ENCODE measurements around the gene ATP5ME.
"Not testable (repeated sequence)": the region's sequence is repeated elsewhere in the genome, so short reads cannot be mapped to it uniquely, and the experiment has no call there.

The ATP5ME gene

GRCh38 chr4:704971-705277 is 30.8 kb upstream of the ATP5ME start:
- DNase-seq (ENCODE audit: low read depth) = no peak

DNA sequence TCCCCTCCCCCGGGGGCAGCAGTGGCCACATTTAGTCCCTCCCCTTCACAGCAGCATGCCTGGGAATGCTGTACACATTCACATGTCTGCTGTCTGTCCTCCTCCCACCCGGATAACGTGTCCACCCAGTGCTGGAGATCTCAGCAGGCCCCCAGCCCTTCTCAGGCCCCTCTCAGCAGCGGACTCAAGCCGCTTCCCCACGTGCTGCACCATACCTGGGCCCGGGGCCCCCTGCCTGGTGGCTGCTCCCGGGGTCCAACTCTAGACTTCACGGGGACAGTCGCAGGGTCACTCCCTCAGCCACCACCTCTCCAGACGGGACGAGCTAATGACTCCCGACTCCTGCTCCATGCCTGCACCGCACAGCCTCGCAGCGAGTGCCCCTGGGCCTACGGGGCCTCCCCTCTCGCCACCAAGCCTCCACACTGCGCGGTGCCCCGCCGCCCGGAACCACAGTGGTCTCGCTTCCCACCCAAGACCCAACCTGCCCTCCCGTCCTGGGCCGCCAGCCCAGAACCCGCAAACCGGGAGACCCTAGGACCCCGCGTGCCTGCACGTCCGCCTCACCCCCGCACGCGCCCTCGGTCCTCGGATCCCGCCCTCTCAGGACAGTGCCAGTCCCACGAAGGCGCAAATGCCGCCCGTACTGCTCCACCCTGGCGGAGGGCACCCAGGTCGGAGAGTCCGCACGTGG is 30.3 kb upstream of the ATP5ME start:
- no peak for DNase-seq (ENCODE audit: low read depth)

- no peak for DNase-seq (ENCODE audit: low read depth)
Observed at GRCh38 chr4:703336-704197, 29.5 kb upstream of the ATP5ME start.

DNA sequence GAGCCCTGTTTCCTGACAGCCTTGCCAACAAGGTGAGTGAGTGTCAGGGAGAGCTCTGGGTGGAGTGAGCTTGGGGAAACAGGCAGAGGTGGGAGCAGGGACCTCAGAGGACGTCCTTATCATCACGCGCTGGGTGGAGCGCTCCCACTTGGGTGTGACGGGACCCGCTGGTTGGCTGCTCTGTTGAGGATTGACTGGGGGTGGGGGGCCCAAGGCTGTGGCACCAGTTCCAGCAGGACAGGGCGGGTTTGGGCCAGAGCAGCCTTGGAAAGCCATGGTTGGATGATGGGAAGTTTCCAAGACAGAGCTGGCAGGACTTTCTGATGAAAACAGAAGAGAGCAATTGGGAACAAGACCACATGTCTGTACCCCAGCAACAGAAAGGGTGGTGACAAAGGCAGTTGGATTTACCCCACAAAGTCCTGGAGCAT is 28.6 kb upstream of the ATP5ME start:
- DNase-seq (ENCODE audit: low read depth) = no peak

DNA sequence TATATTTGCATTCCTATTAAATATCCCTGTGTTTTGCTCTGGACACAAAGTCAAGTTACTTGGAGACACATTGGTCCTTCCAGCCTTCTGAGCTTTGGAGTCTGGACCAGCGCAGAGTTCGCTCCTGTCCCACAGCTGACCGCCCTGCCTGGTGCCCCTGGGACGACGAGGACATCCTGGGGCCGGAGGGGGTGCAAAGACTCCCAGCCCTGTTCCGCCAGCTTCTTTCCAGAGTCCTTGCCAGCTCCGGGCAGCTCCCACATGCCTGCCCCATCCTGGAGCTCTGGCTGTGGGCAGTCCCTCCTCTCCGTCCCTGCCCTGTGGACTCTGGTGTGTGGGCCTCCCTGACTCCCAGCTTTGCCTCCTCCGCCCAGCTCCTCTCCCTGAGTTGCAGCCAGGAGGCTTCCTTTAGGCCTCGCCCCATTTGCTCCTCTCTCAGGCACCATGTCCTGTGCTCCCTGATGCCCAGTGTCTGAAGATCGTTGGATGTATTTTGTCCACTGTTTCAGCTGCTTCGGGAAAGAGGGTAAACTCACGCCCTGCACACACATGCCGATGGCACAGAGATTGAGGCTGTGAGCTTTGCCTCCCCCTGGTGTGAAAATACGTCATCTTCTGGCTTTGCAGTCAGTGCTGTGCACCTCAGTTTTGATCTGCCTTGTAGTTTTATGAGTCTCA is 26.6 kb upstream of the ATP5ME start:
- no peak for DNase-seq (ENCODE audit: low read depth)

DNA sequence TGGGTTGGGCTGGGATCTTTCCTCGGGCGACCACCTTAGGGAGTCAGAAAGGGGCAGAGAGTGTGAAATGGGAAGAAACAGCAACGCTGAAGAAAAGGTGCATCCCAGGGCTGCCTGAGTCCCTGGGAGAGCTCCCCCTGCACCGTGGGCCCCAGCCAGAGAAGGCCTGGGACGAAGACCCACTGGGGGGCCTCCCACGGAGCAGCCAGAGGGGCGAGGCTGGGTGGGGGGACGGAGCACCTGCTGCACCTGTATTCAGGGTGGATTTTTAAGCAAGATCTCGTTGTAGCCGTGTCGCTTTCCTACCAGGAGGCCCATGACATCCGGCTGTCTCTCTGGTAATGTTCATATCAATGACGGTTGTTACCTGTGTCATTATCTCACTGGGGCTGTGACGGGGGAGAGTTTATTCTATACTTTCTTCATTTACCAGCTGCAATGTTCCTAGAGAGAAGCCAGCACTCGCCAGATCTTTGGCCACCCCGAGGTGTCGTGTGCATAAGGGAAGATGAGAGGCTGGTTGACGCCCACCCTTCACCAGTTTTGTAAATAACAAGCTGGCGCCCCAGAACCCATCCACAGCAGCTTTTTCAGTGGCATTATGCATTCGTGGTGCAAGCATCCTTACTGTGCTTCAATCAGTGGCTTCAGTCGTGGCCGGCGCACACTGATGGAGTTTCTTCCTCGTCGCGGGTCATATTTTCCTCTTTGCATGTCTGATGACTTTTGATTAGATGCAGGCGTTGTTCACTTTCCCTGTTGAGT is 25.9 kb upstream of the ATP5ME start:
- DNase-seq (ENCODE audit: low read depth) = no peak

DNA sequence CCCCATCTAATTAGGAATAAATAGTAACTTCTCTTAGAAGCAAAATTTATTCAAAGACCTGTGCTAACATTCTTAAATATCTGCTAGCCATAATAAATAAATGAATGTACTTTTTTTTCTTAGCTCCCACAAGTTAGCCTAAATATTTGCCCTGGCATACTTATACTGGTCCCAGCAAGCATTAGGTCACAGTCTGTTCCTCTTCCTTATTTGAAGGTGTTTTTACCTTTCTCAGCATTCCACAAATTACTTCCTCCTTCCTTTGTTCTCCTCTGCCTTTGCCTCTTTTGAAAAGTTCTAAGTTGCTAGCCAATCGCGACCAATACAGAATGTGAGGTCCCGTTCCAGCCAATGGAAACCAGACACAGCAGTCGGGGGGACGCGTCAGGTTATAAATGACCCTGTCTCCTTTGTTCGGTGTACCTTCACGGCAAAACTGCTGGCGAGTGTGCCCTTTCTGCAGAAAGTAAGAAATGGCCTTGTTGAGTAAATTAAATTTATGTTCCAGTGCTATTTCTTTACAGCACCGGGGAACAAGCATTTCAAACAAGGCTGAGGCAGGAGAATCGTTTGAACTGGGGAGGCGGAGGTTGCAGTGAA is 20.4 kb upstream of the ATP5ME start:
- not testable (repeated sequence) for DNase-seq (ENCODE audit: low read depth)

- DNase-seq (ENCODE audit: low read depth) = no peak
Observed at GRCh38 chr4:692771-693554, 18.9 kb upstream of the ATP5ME start.

DNA sequence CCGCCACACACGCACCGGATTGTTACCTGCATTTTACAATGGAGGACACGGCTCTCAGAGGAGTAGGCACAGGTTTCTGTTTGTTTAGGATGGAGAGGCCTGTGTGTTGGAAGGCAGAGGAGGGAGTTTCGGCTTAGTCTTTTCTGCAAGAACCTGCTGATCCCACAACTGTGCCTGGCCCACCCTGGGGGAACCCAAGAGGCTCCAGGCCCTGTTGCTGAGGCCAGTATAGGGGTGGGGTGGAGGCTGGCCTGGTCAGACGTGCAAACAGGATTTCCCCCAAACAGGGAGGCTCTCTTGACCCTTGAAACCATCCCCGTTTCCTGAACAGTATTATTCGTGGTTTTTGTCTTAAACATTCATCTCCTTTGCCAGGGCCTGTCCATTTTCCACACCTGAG is 15.6 kb upstream of the ATP5ME start:
- DNase-seq (ENCODE audit: low read depth) = no peak

- no peak for DNase-seq (ENCODE audit: low read depth)
Observed at GRCh38 chr4:688854-689681, 15.0 kb upstream of the ATP5ME start, which contains the start of gene SLC49A3. Gene SLC49A3 (minus strand): TSS chr4:689151. CDS start chr4:689127, 24 bp downstream.

- no peak for DNase-seq (ENCODE audit: low read depth)
Observed at GRCh38 chr4:687971-688853, 14.1 kb upstream of the ATP5ME start.

- no peak for DNase-seq (ENCODE audit: low read depth)
Observed at GRCh38 chr4:687048-687970, 13.2 kb upstream of the ATP5ME start.

- no peak for DNase-seq (ENCODE audit: low read depth)
Observed at GRCh38 chr4:686413-687040, 12.5 kb upstream of the ATP5ME start.

DNA sequence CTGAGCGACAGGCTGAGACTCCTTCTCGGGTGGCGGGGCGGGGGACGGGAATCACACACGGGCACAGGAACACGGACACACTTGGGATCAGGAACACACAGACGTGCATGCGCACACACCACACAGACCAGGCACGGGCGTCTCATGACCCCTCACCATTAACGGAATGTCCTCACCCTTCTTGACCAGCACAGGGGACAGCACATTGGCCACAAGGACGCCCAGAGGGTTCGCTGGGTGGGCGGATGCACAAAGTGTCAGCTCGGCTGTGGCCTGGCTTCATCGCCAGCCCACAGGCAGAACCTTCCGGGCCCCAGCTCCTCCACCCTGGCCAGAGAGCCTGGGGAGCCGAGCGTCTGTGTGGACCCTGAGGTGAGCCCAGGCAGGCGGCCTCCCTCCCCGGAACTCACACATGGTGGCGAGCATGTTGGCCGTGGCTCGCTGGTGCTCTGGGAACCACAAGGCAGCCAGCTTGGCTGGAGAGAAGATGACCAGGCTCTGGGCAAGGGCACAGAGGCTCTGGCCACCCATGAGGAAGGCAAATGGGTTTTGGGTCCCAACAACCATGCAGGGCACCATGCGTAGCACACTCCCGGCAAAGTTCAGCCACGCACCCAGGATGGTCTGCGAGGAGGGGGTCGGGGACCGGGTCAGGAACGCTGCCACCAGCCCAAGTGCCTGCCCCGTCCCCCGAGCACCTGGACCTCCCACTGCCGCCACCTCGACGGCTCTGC is 11.8 kb upstream of the ATP5ME start:
- DNase-seq (ENCODE audit: low read depth) = no peak

GRCh38 chr4:684623-685327 is 10.7 kb upstream of the ATP5ME start:
- no peak for DNase-seq (ENCODE audit: low read depth)

- no peak for DNase-seq (ENCODE audit: low read depth)
Observed at GRCh38 chr4:683982-684622, 10.0 kb upstream of the ATP5ME start.
